HEK293 (cell line): ENCODE results near the gene CSNK1G1.

Experiments
- CTCF ChIA-PET: fragments of 350-600 bp; formaldehyde crosslinking; extraction: SDS; loops from one replicate; lab custom pipeline; 2021; ENCODE audit warnings: antibody characterized with exemption; lab: Yijun Ruan, JAX
- POLR2A ChIA-PET: fragments of 300-600 bp; formaldehyde crosslinking; extraction: SDS; loops from one replicate; lab custom pipeline; 2020; ENCODE audit warnings: antibody characterized with exemption, inconsistent platforms; lab: Yijun Ruan, JAX
- H3K27ac ChIP-seq: fragments of 200-500 bp; sonication (Bioruptor generic); 2 replicates; pipeline ENCODE4 v1.5.1; 2014; ENCODE audit warnings: low read depth, low read length, control low read depth, inconsistent platforms; ENCODE audit errors: extremely low read depth
- H3K36me3 ChIP-seq, 2 experiments: fragments of 200-500 bp in 1 of 2; sonication (Bioruptor generic) in 1 of 2; 1 replicate in 1 of 2; 2 replicates in 1 of 2; pipeline ENCODE4 v1.5.1; 2014 to 2017; ENCODE audit warnings: inconsistent platforms in 2 of 2, low read length in 2 of 2; ENCODE audit not compliant: control insufficient read depth in 2 of 2, insufficient read depth in 1 of 2
- H3K4me1 ChIP-seq: fragments of 200-500 bp; sonication (Bioruptor generic); 2 replicates; pipeline ENCODE4 v1.5.1; 2014; ENCODE audit warnings: mild to moderate bottlenecking, low read length, inconsistent platforms; ENCODE audit not compliant: control insufficient read depth, insufficient read depth
- H3K4me3 ChIP-seq: 2 replicates; pipeline ENCODE4 v1.5.1; 2011; ENCODE audit warnings: low read depth, mild to moderate bottlenecking, control low read depth, low read length, moderate library complexity
- H3K9me3 ChIP-seq: fragments of 200-500 bp; sonication (Bioruptor generic); 2 replicates; pipeline ENCODE4 v1.5.1; 2014; ENCODE audit warnings: low read depth, low read length, inconsistent platforms; ENCODE audit not compliant: control insufficient read depth, insufficient read depth
- AEBP2 ChIP-seq: fragments of 450-650 bp; formaldehyde crosslinking; IDR thresholded peaks from 2 replicates; pipeline ENCODE4 v1.5.1; 2016; ENCODE audit warnings: missing biosample characterization, missing genetic modification characterization, borderline replicate concordance
- BCL11A ChIP-seq: fragments of 450-650 bp; formaldehyde crosslinking; IDR thresholded peaks from 2 replicates; pipeline ENCODE4 v1.5.1; 2016; ENCODE audit warnings: low read depth, missing biosample characterization, missing genetic modification characterization
- FEZF1 ChIP-seq: fragments of 450-650 bp; formaldehyde crosslinking; IDR thresholded peaks from 2 replicates; pipeline ENCODE4 v1.5.1; 2016; ENCODE audit warnings: missing biosample characterization, missing genetic modification characterization
- GLI2 ChIP-seq: fragments of 450-650 bp; formaldehyde crosslinking; IDR thresholded peaks from 2 replicates; pipeline ENCODE4; 2017; ENCODE audit warnings: missing biosample characterization, missing genetic modification characterization, low read depth, borderline replicate concordance
- GLI4 ChIP-seq: fragments of 450-650 bp; formaldehyde crosslinking; IDR thresholded peaks from 2 replicates; pipeline ENCODE4 v1.5.1; 2016; ENCODE audit warnings: missing biosample characterization, missing genetic modification characterization
- HOXA7 ChIP-seq: sonication (generic); formaldehyde crosslinking; IDR thresholded peaks from 2 replicates; pipeline ENCODE4 v1.8.1; 2022; ENCODE audit warnings: missing genetic modification reagents, borderline replicate concordance
- HOXC10 ChIP-seq: sonication (generic); formaldehyde crosslinking; IDR thresholded peaks from 2 replicates; pipeline ENCODE4 v1.8.1; 2023; ENCODE audit warnings: mild to moderate bottlenecking, missing genetic modification reagents
- KLF16 ChIP-seq: fragments of 450-650 bp; formaldehyde crosslinking; IDR thresholded peaks from 2 replicates; pipeline ENCODE4 v1.5.1; 2017; ENCODE audit warnings: missing biosample characterization, missing genetic modification characterization
- PRDM4 ChIP-seq: fragments of 450-650 bp; formaldehyde crosslinking; IDR thresholded peaks from 2 replicates; pipeline ENCODE4 v1.5.1; 2017; ENCODE audit warnings: missing biosample characterization, missing genetic modification characterization
- RBAK ChIP-seq: fragments of 450-650 bp; formaldehyde crosslinking; IDR thresholded peaks from 2 replicates; pipeline ENCODE4 v1.5.1; 2016; ENCODE audit warnings: missing biosample characterization, missing genetic modification characterization
- ZBTB1 ChIP-seq: fragments of 450-650 bp; formaldehyde crosslinking; IDR thresholded peaks from 2 replicates; pipeline ENCODE4 v1.5.1; 2016; ENCODE audit warnings: missing biosample characterization, missing genetic modification characterization
- ZBTB21 ChIP-seq: fragments of 450-650 bp; formaldehyde crosslinking; IDR thresholded peaks from 2 replicates; pipeline ENCODE4 v1.5.1; 2017; ENCODE audit warnings: missing biosample characterization, missing genetic modification characterization
- ZEB2 ChIP-seq: fragments of 450-650 bp; formaldehyde crosslinking; IDR thresholded peaks from 2 replicates; pipeline ENCODE4 v1.5.1; 2016; ENCODE audit warnings: missing biosample characterization, missing genetic modification characterization
- ZNF175 ChIP-seq: fragments of 450-650 bp; formaldehyde crosslinking; IDR thresholded peaks from 2 replicates; pipeline ENCODE4 v1.5.1; 2016; ENCODE audit warnings: missing biosample characterization, missing genetic modification characterization
- ZNF335 ChIP-seq: fragments of 450-650 bp; formaldehyde crosslinking; conservative IDR thresholded peaks from 2 replicates; pipeline ENCODE4 v1.5.1; 2016; ENCODE audit warnings: missing biosample characterization, missing genetic modification characterization
- ZNF366 ChIP-seq: fragments of 450-650 bp; formaldehyde crosslinking; conservative IDR thresholded peaks from 2 replicates; pipeline ENCODE4 v1.5.1; 2016; ENCODE audit warnings: missing biosample characterization, missing genetic modification characterization
- ZNF404 ChIP-seq: fragments of 450-650 bp; formaldehyde crosslinking; IDR thresholded peaks from 2 replicates; pipeline ENCODE4 v1.5.1; 2017; ENCODE audit warnings: missing biosample characterization, missing genetic modification characterization
- ZNF433 ChIP-seq: fragments of 450-650 bp; formaldehyde crosslinking; IDR thresholded peaks from 2 replicates; pipeline ENCODE4 v1.5.1; 2016; ENCODE audit warnings: missing biosample characterization, missing genetic modification characterization, low read depth
- ZNF596 ChIP-seq: fragments of 450-650 bp; IDR thresholded peaks from 2 replicates; pipeline ENCODE4 v1.5.0; 2018; ENCODE audit warnings: missing biosample characterization, mild to moderate bottlenecking, missing genetic modification characterization, moderate library complexity
- ZNF677 ChIP-seq: fragments of 450-650 bp; IDR thresholded peaks from 2 replicates; pipeline ENCODE4 v1.5.0; 2018; ENCODE audit warnings: missing biosample characterization, mild to moderate bottlenecking, missing genetic modification characterization, moderate library complexity
- ZNF76 ChIP-seq: fragments of 450-650 bp; formaldehyde crosslinking; IDR thresholded peaks from 2 replicates; pipeline ENCODE4; 2016; ENCODE audit warnings: low read depth, missing biosample characterization, missing genetic modification characterization, borderline replicate concordance
- ZXDB ChIP-seq: fragments of 450-650 bp; formaldehyde crosslinking; IDR thresholded peaks from 2 replicates; pipeline ENCODE4 v1.5.1; 2016; ENCODE audit warnings: missing biosample characterization, missing genetic modification characterization
- TF ChIP-seq, protein P1 (sequence below): fragments of 450-650 bp; formaldehyde crosslinking; IDR thresholded peaks from 2 replicates; pipeline ENCODE4 v1.5.1; 2017; ENCODE audit warnings: missing biosample characterization, missing genetic modification characterization
- TF ChIP-seq, protein P2 (sequence below): fragments of 450-650 bp; formaldehyde crosslinking; IDR thresholded peaks from 2 replicates; pipeline ENCODE4 v1.5.1; 2017; ENCODE audit warnings: missing biosample characterization, missing genetic modification characterization
- TF ChIP-seq, protein P3 (sequence below): IDR thresholded peaks from 2 replicates; pipeline ENCODE4 v1.6.1; 2011; ENCODE audit warnings: mild to moderate bottlenecking, low read depth, low read length, borderline replicate concordance

The CSNK1G1 gene

DNA sequence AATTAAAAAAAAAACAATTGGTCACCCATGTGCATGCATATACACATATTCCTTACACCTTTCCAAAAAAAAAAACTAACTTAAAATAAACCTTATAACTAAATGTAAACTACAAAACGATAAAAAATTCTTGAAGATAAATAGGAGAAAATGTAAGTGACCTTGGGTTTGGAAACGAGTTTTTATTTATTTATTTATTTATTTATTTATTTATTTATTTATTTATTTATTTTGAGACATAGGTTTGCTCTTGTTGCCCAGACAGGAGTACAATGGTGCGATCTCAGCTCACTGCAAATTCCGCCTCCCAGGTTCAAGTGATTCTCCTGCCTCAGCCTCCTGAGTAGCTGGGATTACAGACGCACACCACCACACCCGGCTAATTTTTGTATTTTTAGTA, 9.7 kb downstream of the CSNK1G1 start (continued):
- TF ChIP-seq ZNF404 (peak; percentile 89), ZXDB (tag by site-specific recombination) (peak; percentile 77; the same call in 1 of the 2 replicates), ZNF433 (tag by site-specific recombination) (0 out of 2 replicates have a peak, but pooled peaks have one; percentile 64), RBAK (0 out of 2 replicates have a peak, but pooled peaks have one; percentile 20), ZBTB21 (tag by site-specific recombination) (0 out of 2 replicates have a peak, but pooled peaks have one; percentile 34), ZBTB1 (0 out of 2 replicates have a peak, but pooled peaks have one; percentile 44)

DNA sequence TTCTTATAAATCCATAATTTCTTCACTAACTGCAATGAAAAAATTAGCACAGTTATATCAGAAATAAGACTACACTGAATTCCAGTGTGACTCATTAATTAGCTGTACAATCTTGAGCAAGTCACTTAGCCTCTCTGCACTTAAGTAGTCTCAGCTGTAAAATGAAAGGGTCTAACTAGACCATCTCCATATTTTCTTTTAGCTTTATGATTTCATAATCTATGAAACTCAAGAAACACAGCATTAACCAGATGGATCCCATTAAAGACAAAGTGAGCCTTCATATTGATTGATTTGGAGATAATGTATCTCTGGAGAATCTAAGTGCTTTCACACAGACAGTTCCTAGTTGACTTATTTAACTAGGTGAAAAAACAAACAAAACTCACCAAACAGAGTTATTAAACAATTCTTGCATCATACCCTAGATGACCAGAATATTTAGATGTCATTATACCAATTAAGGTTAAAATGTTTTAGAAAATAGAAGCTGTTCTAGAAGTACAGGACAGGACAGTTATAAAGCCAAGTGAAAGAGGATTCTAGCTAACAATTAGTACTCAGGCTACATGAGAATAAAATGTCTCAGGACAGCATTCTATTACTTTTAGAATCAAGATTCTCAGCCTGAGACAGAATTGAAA, 11.2 kb downstream of the CSNK1G1 start:
- H3K4me1 ChIP-seq: peaks cover 12% of the 10 kb centered on the region
- ChIA-PET POLR2A (no interaction called here), CTCF (interaction anchor here (0.6 kb wide), 1 partner anchor 122 kb away, joined by 5 read pairs; no protein-coding TSS in a partner anchor)
- H3K36me3 ChIP-seq: peaks cover 0 to 7% of the 10 kb centered on the region in 2 experiments; a peak in 2 of 3 replicates
- TF ChIP-seq GLI2 (tag by site-specific recombination) (no peak), HOXA7 (CRISPR knock-in tag) (no peak), ZNF366 (tag by site-specific recombination) (0 out of 2 replicates have a peak, but pooled peaks have one; percentile 17), AEBP2 (tag by site-specific recombination) (no peak), FEZF1 (tag by site-specific recombination) (0 out of 2 replicates have a peak, but pooled peaks have one; percentile 19), ZEB2 (tag by site-specific recombination) (0 out of 2 replicates have a peak, but pooled peaks have one; percentile 25)
- TF ChIP-seq, protein P1, sequence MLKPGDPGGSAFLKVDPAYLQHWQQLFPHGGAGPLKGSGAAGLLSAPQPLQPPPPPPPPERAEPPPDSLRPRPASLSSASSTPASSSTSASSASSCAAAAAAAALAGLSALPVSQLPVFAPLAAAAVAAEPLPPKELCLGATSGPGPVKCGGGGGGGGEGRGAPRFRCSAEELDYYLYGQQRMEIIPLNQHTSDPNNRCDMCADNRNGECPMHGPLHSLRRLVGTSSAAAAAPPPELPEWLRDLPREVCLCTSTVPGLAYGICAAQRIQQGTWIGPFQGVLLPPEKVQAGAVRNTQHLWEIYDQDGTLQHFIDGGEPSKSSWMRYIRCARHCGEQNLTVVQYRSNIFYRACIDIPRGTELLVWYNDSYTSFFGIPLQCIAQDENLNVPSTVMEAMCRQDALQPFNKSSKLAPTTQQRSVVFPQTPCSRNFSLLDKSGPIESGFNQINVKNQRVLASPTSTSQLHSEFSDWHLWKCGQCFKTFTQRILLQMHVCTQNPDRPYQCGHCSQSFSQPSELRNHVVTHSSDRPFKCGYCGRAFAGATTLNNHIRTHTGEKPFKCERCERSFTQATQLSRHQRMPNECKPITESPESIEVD (tag by site-specific recombination): peak; percentile 79
- no peak overlapping the region for H3K27ac ChIP-seq
- H3K4me3 ChIP-seq: no peak overlapping the region
- H3K9me3 ChIP-seq: no peaks in the 10 kb centered on the region

DNA sequence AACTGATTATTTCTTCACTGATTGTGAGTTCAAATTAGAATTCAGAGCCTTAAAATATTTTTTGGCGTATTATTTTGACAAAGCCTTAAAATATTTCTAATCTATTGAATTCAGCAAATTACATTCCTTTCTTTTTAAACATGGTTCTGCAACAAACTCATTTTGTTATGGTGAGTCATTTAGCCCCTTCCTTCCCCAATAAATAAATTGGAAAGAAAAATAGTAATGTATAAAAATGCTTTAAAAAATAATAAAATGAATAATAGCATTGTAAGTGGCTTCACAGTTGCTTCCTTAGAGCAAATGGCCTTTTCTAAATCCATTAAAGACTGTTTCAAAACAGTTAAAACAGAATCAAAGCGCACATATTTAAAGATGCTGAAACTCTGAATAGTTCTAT, 12.1 kb downstream of the CSNK1G1 start:
- ChIA-PET POLR2A (no interaction called here), CTCF (no interaction called here)
- no peaks in the 10 kb centered on the region for H3K9me3 ChIP-seq
- TF ChIP-seq, protein P2, sequence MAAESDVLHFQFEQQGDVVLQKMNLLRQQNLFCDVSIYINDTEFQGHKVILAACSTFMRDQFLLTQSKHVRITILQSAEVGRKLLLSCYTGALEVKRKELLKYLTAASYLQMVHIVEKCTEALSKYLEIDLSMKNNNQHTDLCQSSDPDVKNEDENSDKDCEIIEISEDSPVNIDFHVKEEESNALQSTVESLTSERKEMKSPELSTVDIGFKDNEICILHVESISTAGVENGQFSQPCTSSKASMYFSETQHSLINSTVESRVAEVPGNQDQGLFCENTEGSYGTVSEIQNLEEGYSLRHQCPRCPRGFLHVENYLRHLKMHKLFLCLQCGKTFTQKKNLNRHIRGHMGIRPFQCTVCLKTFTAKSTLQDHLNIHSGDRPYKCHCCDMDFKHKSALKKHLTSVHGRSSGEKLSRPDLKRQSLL (tag by site-specific recombination): no peak
- TF ChIP-seq PRDM4 (tag by site-specific recombination) (no peak), BCL11A (tag by site-specific recombination) (no peak), HOXC10 (CRISPR knock-in tag) (no peak), ZNF76 (tag by site-specific recombination) (no peak), GLI4 (no peak), ZNF175 (tag by site-specific recombination) (no peak), KLF16 (no peak), ZNF433 (tag by site-specific recombination) (no peak), ZNF596 (tag by site-specific recombination) (no peak), ZNF677 (tag by site-specific recombination) (no peak), ZNF335 (no peak)
- TF ChIP-seq, protein P3, sequence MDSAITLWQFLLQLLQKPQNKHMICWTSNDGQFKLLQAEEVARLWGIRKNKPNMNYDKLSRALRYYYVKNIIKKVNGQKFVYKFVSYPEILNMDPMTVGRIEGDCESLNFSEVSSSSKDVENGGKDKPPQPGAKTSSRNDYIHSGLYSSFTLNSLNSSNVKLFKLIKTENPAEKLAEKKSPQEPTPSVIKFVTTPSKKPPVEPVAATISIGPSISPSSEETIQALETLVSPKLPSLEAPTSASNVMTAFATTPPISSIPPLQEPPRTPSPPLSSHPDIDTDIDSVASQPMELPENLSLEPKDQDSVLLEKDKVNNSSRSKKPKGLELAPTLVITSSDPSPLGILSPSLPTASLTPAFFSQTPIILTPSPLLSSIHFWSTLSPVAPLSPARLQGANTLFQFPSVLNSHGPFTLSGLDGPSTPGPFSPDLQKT: no peak

More for the DNA sequence above, 12.1 kb downstream of the CSNK1G1 start:
- peaks cover 12% of the 10 kb centered on the region for H3K4me1 ChIP-seq
- no peak overlapping the region for H3K4me3 ChIP-seq
- H3K36me3 ChIP-seq: peaks cover 0 to 7% of the 10 kb centered on the region in 2 experiments; a peak in 2 of 3 replicates
- H3K27ac ChIP-seq: no peak overlapping the region
